HEK293 (cell line): ENCODE measurements around the gene DRC7.

Experiments used
- CTCF ChIA-PET: fragments of 350-600 bp; formaldehyde crosslinking; extraction: SDS; loops from one replicate; lab custom pipeline; 2021; ENCODE audit warnings: antibody characterized with exemption; lab: Yijun Ruan, JAX
- POLR2A ChIA-PET: fragments of 300-600 bp; formaldehyde crosslinking; extraction: SDS; loops from one replicate; lab custom pipeline; 2020; ENCODE audit warnings: antibody characterized with exemption, inconsistent platforms; lab: Yijun Ruan, JAX
- H3K27ac ChIP-seq: fragments of 200-500 bp; sonication (Bioruptor generic); 2 replicates; pipeline ENCODE4 v1.5.1; 2014; ENCODE audit warnings: low read depth, low read length, control low read depth, inconsistent platforms; ENCODE audit errors: extremely low read depth
- H3K36me3 ChIP-seq, 2 experiments: fragments of 200-500 bp in 1 of 2; sonication (Bioruptor generic) in 1 of 2; 1 replicate in 1 of 2; 2 replicates in 1 of 2; pipeline ENCODE4 v1.5.1; 2014 to 2017; ENCODE audit warnings: inconsistent platforms in 2 of 2, low read length in 2 of 2; ENCODE audit not compliant: control insufficient read depth in 2 of 2, insufficient read depth in 1 of 2
- H3K4me1 ChIP-seq: fragments of 200-500 bp; sonication (Bioruptor generic); 2 replicates; pipeline ENCODE4 v1.5.1; 2014; ENCODE audit warnings: mild to moderate bottlenecking, low read length, inconsistent platforms; ENCODE audit not compliant: control insufficient read depth, insufficient read depth
- H3K4me3 ChIP-seq: 2 replicates; pipeline ENCODE4 v1.5.1; 2011; ENCODE audit warnings: low read depth, mild to moderate bottlenecking, control low read depth, low read length, moderate library complexity
- H3K9me3 ChIP-seq: fragments of 200-500 bp; sonication (Bioruptor generic); 2 replicates; pipeline ENCODE4 v1.5.1; 2014; ENCODE audit warnings: low read depth, low read length, inconsistent platforms; ENCODE audit not compliant: control insufficient read depth, insufficient read depth
- IKZF3 ChIP-seq: fragments of 450-650 bp; IDR thresholded peaks from 2 replicates; pipeline ENCODE4 v1.5.0; 2018; ENCODE audit warnings: missing biosample characterization, mild to moderate bottlenecking, missing genetic modification characterization, moderate library complexity
- PRDM1 ChIP-seq: fragments of 450-650 bp; formaldehyde crosslinking; IDR thresholded peaks from 2 replicates; pipeline ENCODE4; 2016; ENCODE audit warnings: missing biosample characterization, missing genetic modification characterization
- ZFP41 ChIP-seq: fragments of 450-650 bp; formaldehyde crosslinking; IDR thresholded peaks from 2 replicates; pipeline ENCODE4 v1.5.1; 2016; ENCODE audit warnings: missing biosample characterization, missing genetic modification characterization, borderline replicate concordance
- ZNF114 ChIP-seq: fragments of 450-650 bp; formaldehyde crosslinking; IDR thresholded peaks from 2 replicates; pipeline ENCODE4 v1.5.0; 2017; ENCODE audit warnings: missing biosample characterization, missing genetic modification characterization
- ZNF174 ChIP-seq: fragments of 450-650 bp; formaldehyde crosslinking; IDR thresholded peaks from 2 replicates; pipeline ENCODE4 v1.5.0; 2017; ENCODE audit warnings: missing biosample characterization, mild to moderate bottlenecking, missing genetic modification characterization
- ZNF223 ChIP-seq: fragments of 450-650 bp; formaldehyde crosslinking; IDR thresholded peaks from 2 replicates; pipeline ENCODE4 v1.5.1; 2016; ENCODE audit warnings: missing biosample characterization, missing genetic modification characterization
- ZNF24 ChIP-seq: fragments of 450-650 bp; formaldehyde crosslinking; IDR thresholded peaks from 2 replicates; pipeline ENCODE4 v1.5.1; 2016; ENCODE audit warnings: missing biosample characterization, missing genetic modification characterization
- ZNF335 ChIP-seq: fragments of 450-650 bp; formaldehyde crosslinking; conservative IDR thresholded peaks from 2 replicates; pipeline ENCODE4 v1.5.1; 2016; ENCODE audit warnings: missing biosample characterization, missing genetic modification characterization
- ZNF37A ChIP-seq: fragments of 450-650 bp; IDR thresholded peaks from 2 replicates; pipeline ENCODE4 v1.5.1; 2018; ENCODE audit warnings: missing biosample characterization, missing genetic modification characterization
- ZNF426 ChIP-seq: fragments of 450-650 bp; formaldehyde crosslinking; IDR thresholded peaks from 2 replicates; pipeline ENCODE4 v1.5.1; 2017; ENCODE audit warnings: missing biosample characterization, missing genetic modification characterization, mild to moderate bottlenecking, inconsistent platforms, moderate library complexity
- ZNF529 ChIP-seq: fragments of 450-650 bp; formaldehyde crosslinking; IDR thresholded peaks from 2 replicates; pipeline ENCODE4 v1.5.1; 2017; ENCODE audit warnings: missing genetic modification characterization, missing biosample characterization; ENCODE audit not compliant: insufficient replicate concordance
- ZNF585B ChIP-seq: fragments of 450-650 bp; formaldehyde crosslinking; IDR thresholded peaks from 2 replicates; pipeline ENCODE4 v1.5.1; 2016; ENCODE audit warnings: missing biosample characterization, missing genetic modification characterization
- ZNF621 ChIP-seq: fragments of 450-650 bp; formaldehyde crosslinking; IDR thresholded peaks from 2 replicates; pipeline ENCODE4 v1.5.1; 2017; ENCODE audit warnings: missing biosample characterization, missing genetic modification characterization
- ZNF701 ChIP-seq: fragments of 450-650 bp; formaldehyde crosslinking; IDR thresholded peaks from 2 replicates; pipeline ENCODE4 v1.5.1; 2016; ENCODE audit warnings: missing biosample characterization, missing genetic modification characterization
- TF ChIP-seq, protein P1 (sequence below): fragments of 450-650 bp; IDR thresholded peaks from 2 replicates; pipeline ENCODE4 v1.5.1; 2018; ENCODE audit warnings: missing biosample characterization, mild to moderate bottlenecking, missing genetic modification characterization
- TF ChIP-seq, protein P2 (sequence below): fragments of 450-650 bp; formaldehyde crosslinking; IDR thresholded peaks from 2 replicates; pipeline ENCODE4 v1.5.1; 2017; ENCODE audit warnings: missing biosample characterization, mild to moderate bottlenecking, missing genetic modification characterization, moderate library complexity
- TF ChIP-seq, protein P3 (sequence below): fragments of 450-650 bp; formaldehyde crosslinking; IDR thresholded peaks from 2 replicates; pipeline ENCODE4 v1.5.1; 2016; ENCODE audit warnings: missing biosample characterization, missing genetic modification characterization
- TF ChIP-seq, protein P4 (sequence below): fragments of 450-650 bp; formaldehyde crosslinking; IDR thresholded peaks from 2 replicates; pipeline ENCODE4 v1.5.0; 2017; ENCODE audit warnings: missing biosample characterization, missing genetic modification characterization, borderline replicate concordance
- TF ChIP-seq, protein P5 (sequence below): fragments of 450-650 bp; formaldehyde crosslinking; IDR thresholded peaks from 2 replicates; pipeline ENCODE4 v1.5.1; 2016; ENCODE audit warnings: missing biosample characterization, missing genetic modification characterization
- TF ChIP-seq, protein P6 (sequence below): fragments of 450-650 bp; formaldehyde crosslinking; conservative IDR thresholded peaks from 2 replicates; pipeline ENCODE4 v1.5.1; 2016; ENCODE audit warnings: low read depth, missing biosample characterization, missing genetic modification characterization

DRC7 gene

DNA sequence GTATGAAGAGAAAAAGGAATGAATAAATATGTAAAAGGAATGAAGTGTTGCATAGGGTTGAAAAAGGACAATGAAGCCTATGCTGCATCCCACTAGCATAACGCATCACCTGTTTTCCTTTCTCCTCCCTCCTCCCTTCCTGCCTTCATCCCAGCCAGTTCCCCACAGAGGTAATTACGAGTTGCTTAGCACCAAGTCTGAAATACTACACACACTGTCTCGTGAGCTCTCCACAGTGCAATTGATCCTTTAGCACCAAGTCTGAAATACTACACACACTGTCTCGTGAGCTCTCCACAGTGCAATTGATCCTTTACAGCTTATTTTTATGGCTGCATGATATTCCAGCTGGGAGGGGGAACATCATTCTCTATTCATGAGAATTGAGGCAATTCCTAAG is 1.1 kb upstream of the DRC7 start:
- CTCF ChIA-PET = interaction anchor here (0.6 to 0.8 kb wide), 2 partner anchors 12 to 110 kb away, joined by 3 to 4 read pairs; no protein-coding TSS in a partner anchor
- no peaks in the 10 kb centered on the region for H3K4me1 ChIP-seq
- TF ChIP-seq ZNF701 (tag by site-specific recombination) (no peak), ZNF174 (tag by site-specific recombination) (no peak), ZNF223 (tag by site-specific recombination) (no peak), IKZF3 (tag by site-specific recombination) (no peak), ZNF114 (tag by site-specific recombination) (no peak), PRDM1 (tag by site-specific recombination) (no peak), ZNF37A (tag by site-specific recombination) (no peak), ZNF585B (no peak), ZNF621 (tag by site-specific recombination) (no peak), ZNF529 (tag by site-specific recombination) (no peak), ZNF24 (no peak), ZFP41 (tag by site-specific recombination) (no peak)
- TF ChIP-seq, protein P1, sequence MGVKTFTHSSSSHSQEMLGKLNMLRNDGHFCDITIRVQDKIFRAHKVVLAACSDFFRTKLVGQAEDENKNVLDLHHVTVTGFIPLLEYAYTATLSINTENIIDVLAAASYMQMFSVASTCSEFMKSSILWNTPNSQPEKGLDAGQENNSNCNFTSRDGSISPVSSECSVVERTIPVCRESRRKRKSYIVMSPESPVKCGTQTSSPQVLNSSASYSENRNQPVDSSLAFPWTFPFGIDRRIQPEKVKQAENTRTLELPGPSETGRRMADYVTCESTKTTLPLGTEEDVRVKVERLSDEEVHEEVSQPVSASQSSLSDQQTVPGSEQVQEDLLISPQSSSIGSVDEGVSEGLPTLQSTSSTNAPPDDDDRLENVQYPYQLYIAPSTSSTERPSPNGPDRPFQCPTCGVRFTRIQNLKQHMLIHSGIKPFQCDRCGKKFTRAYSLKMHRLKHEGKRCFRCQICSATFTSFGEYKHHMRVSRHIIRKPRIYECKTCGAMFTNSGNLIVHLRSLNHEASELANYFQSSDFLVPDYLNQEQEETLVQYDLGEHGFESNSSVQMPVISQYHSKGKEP (tag by site-specific recombination) = no peak
- TF ChIP-seq, protein P2, sequence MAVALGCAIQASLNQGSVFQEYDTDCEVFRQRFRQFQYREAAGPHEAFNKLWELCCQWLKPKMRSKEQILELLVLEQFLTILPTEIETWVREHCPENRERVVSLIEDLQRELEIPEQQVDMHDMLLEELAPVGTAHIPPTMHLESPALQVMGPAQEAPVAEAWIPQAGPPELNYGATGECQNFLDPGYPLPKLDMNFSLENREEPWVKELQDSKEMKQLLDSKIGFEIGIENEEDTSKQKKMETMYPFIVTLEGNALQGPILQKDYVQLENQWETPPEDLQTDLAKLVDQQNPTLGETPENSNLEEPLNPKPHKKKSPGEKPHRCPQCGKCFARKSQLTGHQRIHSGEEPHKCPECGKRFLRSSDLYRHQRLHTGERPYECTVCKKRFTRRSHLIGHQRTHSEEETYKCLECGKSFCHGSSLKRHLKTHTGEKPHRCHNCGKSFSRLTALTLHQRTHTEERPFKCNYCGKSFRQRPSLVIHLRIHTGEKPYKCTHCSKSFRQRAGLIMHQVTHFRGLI (tag by site-specific recombination) = no peak
- TF ChIP-seq, protein P3, sequence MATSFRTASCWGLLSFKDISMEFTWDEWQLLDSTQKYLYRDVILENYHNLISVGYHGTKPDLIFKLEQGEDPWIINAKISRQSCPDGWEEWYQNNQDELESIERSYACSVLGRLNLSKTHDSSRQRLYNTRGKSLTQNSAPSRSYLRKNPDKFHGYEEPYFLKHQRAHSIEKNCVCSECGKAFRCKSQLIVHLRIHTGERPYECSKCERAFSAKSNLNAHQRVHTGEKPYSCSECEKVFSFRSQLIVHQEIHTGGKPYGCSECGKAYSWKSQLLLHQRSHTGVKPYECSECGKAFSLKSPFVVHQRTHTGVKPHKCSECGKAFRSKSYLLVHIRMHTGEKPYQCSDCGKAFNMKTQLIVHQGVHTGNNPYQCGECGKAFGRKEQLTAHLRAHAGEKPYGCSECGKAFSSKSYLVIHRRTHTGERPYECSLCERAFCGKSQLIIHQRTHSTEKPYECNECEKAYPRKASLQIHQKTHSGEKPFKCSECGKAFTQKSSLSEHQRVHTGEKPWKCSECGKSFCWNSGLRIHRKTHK (tag by site-specific recombination) = no peak
- TF ChIP-seq, protein P4, sequence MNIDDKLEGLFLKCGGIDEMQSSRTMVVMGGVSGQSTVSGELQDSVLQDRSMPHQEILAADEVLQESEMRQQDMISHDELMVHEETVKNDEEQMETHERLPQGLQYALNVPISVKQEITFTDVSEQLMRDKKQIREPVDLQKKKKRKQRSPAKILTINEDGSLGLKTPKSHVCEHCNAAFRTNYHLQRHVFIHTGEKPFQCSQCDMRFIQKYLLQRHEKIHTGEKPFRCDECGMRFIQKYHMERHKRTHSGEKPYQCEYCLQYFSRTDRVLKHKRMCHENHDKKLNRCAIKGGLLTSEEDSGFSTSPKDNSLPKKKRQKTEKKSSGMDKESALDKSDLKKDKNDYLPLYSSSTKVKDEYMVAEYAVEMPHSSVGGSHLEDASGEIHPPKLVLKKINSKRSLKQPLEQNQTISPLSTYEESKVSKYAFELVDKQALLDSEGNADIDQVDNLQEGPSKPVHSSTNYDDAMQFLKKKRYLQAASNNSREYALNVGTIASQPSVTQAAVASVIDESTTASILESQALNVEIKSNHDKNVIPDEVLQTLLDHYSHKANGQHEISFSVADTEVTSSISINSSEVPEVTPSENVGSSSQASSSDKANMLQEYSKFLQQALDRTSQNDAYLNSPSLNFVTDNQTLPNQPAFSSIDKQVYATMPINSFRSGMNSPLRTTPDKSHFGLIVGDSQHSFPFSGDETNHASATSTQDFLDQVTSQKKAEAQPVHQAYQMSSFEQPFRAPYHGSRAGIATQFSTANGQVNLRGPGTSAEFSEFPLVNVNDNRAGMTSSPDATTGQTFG (tag by site-specific recombination) = no peak
- TF ChIP-seq, protein P5, sequence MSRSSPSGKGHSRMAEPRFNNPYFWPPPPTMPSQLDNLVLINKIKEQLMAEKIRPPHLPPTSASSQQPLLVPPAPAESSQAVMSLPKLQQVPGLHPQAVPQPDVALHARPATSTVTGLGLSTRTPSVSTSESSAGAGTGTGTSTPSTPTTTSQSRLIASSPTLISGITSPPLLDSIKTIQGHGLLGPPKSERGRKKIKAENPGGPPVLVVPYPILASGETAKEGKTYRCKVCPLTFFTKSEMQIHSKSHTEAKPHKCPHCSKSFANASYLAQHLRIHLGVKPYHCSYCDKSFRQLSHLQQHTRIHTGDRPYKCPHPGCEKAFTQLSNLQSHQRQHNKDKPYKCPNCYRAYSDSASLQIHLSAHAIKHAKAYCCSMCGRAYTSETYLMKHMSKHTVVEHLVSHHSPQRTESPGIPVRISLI (tag by site-specific recombination) = no peak
- H3K9me3 ChIP-seq = no peaks in the 10 kb centered on the region
- H3K27ac ChIP-seq = no peak overlapping the region
- H3K4me3 ChIP-seq = no peak overlapping the region
- no peaks in the 10 kb centered on the region for H3K36me3 ChIP-seq
- POLR2A ChIA-PET = no interaction called here

DNA sequence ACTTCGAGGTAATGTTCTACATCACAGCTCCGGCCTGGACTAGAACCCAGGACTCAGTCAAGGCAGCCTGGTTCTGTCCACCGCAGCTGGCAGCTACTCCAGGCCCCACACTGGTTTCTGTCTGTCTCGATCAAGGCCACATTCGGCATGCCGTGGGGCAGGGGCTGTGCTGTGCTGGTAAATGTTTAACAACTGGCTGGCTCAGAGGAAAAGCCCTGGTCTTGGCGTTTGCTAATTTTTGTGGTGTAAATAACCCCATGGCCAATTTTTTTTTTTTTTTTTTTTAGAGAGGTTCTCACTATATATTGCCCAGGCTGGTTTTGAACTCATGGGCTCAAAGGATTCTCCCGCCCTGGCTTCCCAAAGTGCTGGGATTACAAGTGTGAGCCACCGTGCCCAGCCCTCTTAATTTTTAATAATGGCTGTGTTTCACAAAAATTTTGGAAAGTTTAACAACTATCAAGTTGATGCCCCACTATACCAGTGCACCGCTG is 328 bp upstream of the DRC7 start:
- Histone ChIP-seq H3K9me3 (no peaks in the 10 kb centered on the region), H3K36me3 (no peaks in the 10 kb centered on the region), H3K27ac (no peak overlapping the region)
- ChIA-PET POLR2A (no interaction called here), CTCF (no interaction called here)
- TF ChIP-seq ZNF426 = no peak
- peak; percentile 95 for TF ChIP-seq ZNF335 (tag by site-specific recombination)
- TF ChIP-seq, protein P5 (tag by site-specific recombination) = 0 out of 2 replicates have a peak, but pooled peaks have one; percentile 44
- TF ChIP-seq, protein P6, sequence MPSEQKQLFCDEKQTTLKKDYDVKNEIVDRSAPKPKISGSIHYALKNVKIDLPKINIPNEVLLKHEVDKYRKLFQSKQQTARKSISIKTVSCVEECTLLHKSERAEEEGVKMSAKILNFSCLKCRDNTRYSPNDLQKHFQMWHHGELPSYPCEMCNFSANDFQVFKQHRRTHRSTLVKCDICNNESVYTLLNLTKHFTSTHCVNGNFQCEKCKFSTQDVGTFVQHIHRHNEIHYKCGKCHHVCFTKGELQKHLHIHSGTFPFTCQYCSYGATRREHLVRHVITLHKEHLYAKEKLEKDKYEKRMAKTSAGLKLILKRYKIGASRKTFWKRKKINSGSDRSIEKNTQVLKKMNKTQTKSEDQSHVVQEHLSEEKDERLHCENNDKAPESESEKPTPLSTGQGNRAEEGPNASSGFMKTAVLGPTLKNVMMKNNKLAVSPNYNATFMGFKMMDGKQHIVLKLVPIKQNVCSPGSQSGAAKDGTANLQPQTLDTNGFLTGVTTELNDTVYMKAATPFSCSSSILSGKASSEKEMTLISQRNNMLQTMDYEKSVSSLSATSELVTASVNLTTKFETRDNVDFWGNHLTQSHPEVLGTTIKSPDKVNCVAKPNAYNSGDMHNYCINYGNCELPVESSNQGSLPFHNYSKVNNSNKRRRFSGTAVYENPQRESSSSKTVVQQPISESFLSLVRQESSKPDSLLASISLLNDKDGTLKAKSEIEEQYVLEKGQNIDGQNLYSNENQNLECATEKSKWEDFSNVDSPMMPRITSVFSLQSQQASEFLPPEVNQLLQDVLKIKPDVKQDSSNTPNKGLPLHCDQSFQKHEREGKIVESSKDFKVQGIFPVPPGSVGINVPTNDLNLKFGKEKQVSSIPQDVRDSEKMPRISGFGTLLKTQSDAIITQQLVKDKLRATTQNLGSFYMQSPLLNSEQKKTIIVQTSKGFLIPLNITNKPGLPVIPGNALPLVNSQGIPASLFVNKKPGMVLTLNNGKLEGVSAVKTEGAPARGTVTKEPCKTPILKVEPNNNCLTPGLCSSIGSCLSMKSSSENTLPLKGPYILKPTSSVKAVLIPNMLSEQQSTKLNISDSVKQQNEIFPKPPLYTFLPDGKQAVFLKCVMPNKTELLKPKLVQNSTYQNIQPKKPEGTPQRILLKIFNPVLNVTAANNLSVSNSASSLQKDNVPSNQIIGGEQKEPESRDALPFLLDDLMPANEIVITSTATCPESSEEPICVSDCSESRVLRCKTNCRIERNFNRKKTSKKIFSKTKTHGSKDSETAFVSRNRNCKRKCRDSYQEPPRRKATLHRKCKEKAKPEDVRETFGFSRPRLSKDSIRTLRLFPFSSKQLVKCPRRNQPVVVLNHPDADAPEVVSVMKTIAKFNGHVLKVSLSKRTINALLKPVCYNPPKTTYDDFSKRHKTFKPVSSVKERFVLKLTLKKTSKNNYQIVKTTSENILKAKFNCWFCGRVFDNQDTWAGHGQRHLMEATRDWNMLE = no peak
- TF ChIP-seq, all 188 proteins: peak for 2
- H3K4me1 ChIP-seq = no peaks in the 10 kb centered on the region
- no peak overlapping the region for H3K4me3 ChIP-seq
